ENCODE data around the gene C6orf141.

GRCh38 chr6:49582529-49582928 lies 32.1 kb downstream of the C6orf141 start:
- TF ChIP-seq CTCF (IDR thresholded peaks at IDR 0.05; ENCODE audit: low read depth, low read length, poor library complexity, severe bottlenecking), result no peak
- TF ChIP-seq EZH2phosphoT487 (IDR thresholded peaks at IDR 0.05; ENCODE audit: borderline replicate concordance, low read length), result no peak
